DOHH2 (cell line): Measurements from ENCODE around the gene IFNA10.

Source experiments
- EZH2phosphoT487 ChIP-seq: fragments of 200-600 bp; sonication (generic); IDR thresholded peaks from 2 replicates; pipeline ENCODE4 v1.6.1; 2017; ENCODE audit warnings: borderline replicate concordance, mild to moderate bottlenecking, antibody characterized with exemption, low read length, moderate library complexity, mixed read lengths
- TF ChIP-seq, protein P1 (sequence below): fragments of 200-600 bp; sonication (generic); IDR thresholded peaks from one replicate; pipeline ENCODE4 v1.5.1; 2014; ENCODE audit warnings: antibody characterized with exemption, mild to moderate bottlenecking, low read depth, low read length; ENCODE audit not compliant: poor library complexity, severe bottlenecking

- TF ChIP-seq, protein P1, sequence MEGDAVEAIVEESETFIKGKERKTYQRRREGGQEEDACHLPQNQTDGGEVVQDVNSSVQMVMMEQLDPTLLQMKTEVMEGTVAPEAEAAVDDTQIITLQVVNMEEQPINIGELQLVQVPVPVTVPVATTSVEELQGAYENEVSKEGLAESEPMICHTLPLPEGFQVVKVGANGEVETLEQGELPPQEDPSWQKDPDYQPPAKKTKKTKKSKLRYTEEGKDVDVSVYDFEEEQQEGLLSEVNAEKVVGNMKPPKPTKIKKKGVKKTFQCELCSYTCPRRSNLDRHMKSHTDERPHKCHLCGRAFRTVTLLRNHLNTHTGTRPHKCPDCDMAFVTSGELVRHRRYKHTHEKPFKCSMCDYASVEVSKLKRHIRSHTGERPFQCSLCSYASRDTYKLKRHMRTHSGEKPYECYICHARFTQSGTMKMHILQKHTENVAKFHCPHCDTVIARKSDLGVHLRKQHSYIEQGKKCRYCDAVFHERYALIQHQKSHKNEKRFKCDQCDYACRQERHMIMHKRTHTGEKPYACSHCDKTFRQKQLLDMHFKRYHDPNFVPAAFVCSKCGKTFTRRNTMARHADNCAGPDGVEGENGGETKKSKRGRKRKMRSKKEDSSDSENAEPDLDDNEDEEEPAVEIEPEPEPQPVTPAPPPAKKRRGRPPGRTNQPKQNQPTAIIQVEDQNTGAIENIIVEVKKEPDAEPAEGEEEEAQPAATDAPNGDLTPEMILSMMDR: no peak
- TF ChIP-seq EZH2phosphoT487: no peak
These were observed 34.8 kb downstream of the IFNA10 start for GRCh38 chr9:21172156-21172555.
